K562 (cell line): ENCODE measurements around the gene UCHL1. TPM values are rescaled to one million over a fixed set of nuclear protein-coding genes. Genes with fewer than 3 reads are reported as not detected.
"Not testable (repeated sequence)": the region's sequence is repeated elsewhere in the genome, so short reads cannot be mapped to it uniquely, and the experiment has no call there.

ENCODE experiments used
- ATAC-seq: fragments of 200-7000 bp; cut with Tn5 transposase; 3 replicates; pipeline ENCODE4 v1.9.1; 2020; ENCODE audit warnings: moderate library complexity
- BruUV-seq: library from RNA; stranded (reverse); fragments of 400-500 nt; replicated peaks from 2 replicates; lab custom pipeline; 2021; lab: Mats Ljungman, UMichigan
- CTCF ChIA-PET: fragments of 300-600 bp; formaldehyde crosslinking; extraction: SDS; loops from one replicate; lab custom pipeline; 2021; ENCODE audit warnings: low intra/inter-chr PET ratio; lab: Yijun Ruan, JAX
- POLR2A ChIA-PET: fragments of 300-600, 350-650 bp; sonication (Branson Sonifier 250); formaldehyde crosslinking; extraction: SDS; loops from one replicate; lab custom pipeline; 2021; ENCODE audit warnings: antibody characterized with exemption, inconsistent platforms; lab: Yijun Ruan, JAX
- DNase-seq, 4 experiments: peaks; one replicate each; pipeline versions ENCODE4 v3.0.0 to v3.0.0-alpha.2; 2011 to 2018; ENCODE audit warnings: low spot score in 3 of 4, mixed read lengths in 3 of 4; ENCODE audit errors: extremely low read depth in 1 of 4
- FAIRE-seq: peaks from 2 replicates; lab custom pipeline; 2011; peaks lifted over from hg19 to GRCh38; lab: Jason Lieb, UNC
- H2AFZ ChIP-seq: 2 replicates; pipeline ENCODE4 v1.6.0; 2011; ENCODE audit warnings: low read depth, low read length, control low read depth, inconsistent platforms
- H3K27ac ChIP-seq: fragments of 200-600 bp; 3 replicates; pipeline ENCODE4 v1.8.0; 2011; ENCODE audit warnings: low read depth, mild to moderate bottlenecking, control low read depth, inconsistent platforms, low read length, moderate library complexity, mixed read lengths; ENCODE audit errors: extremely low read depth
- H3K27me3 ChIP-seq, 2 experiments: fragments of 300-600 bp in 1 of 2; 2 replicates in 1 of 2; 3 replicates in 1 of 2; pipeline versions ENCODE4 v1.6.0 to v1.8.0; 2011; ENCODE audit warnings: inconsistent platforms in 2 of 2, low read length in 2 of 2, mild to moderate bottlenecking in 1 of 2, mixed read lengths in 1 of 2, moderate library complexity in 1 of 2; ENCODE audit not compliant: control insufficient read depth in 2 of 2, insufficient read depth in 2 of 2
- H3K36me3 ChIP-seq: fragments of 300-600 bp; 3 replicates; pipeline ENCODE4 v1.8.0; 2011; ENCODE audit warnings: mild to moderate bottlenecking, low read length, inconsistent platforms; ENCODE audit not compliant: control insufficient read depth, insufficient read depth
- H3K4me1 ChIP-seq, 2 experiments: fragments of 200-600 bp in 1 of 2; replicated peaks in 1 of 2; 2 replicates in 1 of 2; 3 replicates in 1 of 2; pipeline versions ENCODE4 v1.5.1 to v1.8.0; 2011; ENCODE audit warnings: inconsistent platforms in 2 of 2, low read length in 2 of 2, mild to moderate bottlenecking in 1 of 2, mixed read lengths in 1 of 2, moderate library complexity in 1 of 2; ENCODE audit not compliant: control insufficient read depth in 2 of 2, insufficient read depth in 2 of 2
- H3K4me2 ChIP-seq: 2 replicates; pipeline ENCODE4 v1.6.1; 2011; ENCODE audit warnings: low read length, control low read depth, inconsistent platforms, mixed read lengths; ENCODE audit not compliant: insufficient read depth
- H3K4me3 ChIP-seq: fragments of 200-600 bp; sonication (generic), shearing (Covaris generic); 2 replicates; pipeline ENCODE4 v1.5.1; 2016; ENCODE audit warnings: control low read depth, inconsistent platforms
- H3K79me2 ChIP-seq: fragments of 200-600 bp; 3 replicates; pipeline ENCODE4 v1.8.0; 2011; ENCODE audit warnings: low read length, inconsistent platforms; ENCODE audit not compliant: control insufficient read depth, insufficient read depth
- H3K9ac ChIP-seq, 2 experiments: 2 replicates each; pipeline versions ENCODE4 v1.6.0 to v1.6.1; 2011; ENCODE audit warnings: low read depth in 2 of 2, low read length in 2 of 2, control low read depth in 1 of 2, inconsistent platforms in 1 of 2, mild to moderate bottlenecking in 1 of 2, mixed read lengths in 1 of 2; ENCODE audit not compliant: insufficient read depth in 1 of 2
- H3K9me1 ChIP-seq: one replicate; pipeline ENCODE4 v1.6.0; 2011; ENCODE audit warnings: inconsistent platforms, mild to moderate bottlenecking, low read length, moderate library complexity; ENCODE audit not compliant: control insufficient read depth, insufficient read depth
- H3K9me3 ChIP-seq: replicated peaks from 2 replicates; pipeline ENCODE4 v1.5.1; 2011; ENCODE audit warnings: low read depth, low read length, inconsistent platforms; ENCODE audit not compliant: control insufficient read depth, insufficient read depth
- H4K20me1 ChIP-seq: replicated peaks from 2 replicates; pipeline ENCODE4 v1.6.1; 2011; ENCODE audit warnings: low read length, inconsistent platforms, mixed read lengths; ENCODE audit not compliant: control insufficient read depth, insufficient read depth
- HMG20B ChIP-seq: fragments of 250-450 bp; sonication (Bioruptor Pico); IDR thresholded peaks from 2 replicates; pipeline ENCODE4 v1.5.0; 2021; ENCODE audit warnings: mild to moderate bottlenecking
- JUND ChIP-seq, 2 experiments: IDR thresholded peaks; 2 replicates in 1 of 2; 3 replicates in 1 of 2; pipeline ENCODE4 v1.6.1; 2011; ENCODE audit warnings: borderline replicate concordance in 2 of 2, low read depth in 2 of 2, low read length in 2 of 2, improper control_type of control experiment in 1 of 2, missing biosample characterization in 1 of 2, missing genetic modification characterization in 1 of 2, missing genetic modification reagents in 1 of 2
- NCOA1 ChIP-seq: fragments of 450-650 bp; IDR thresholded peaks from 2 replicates; pipeline ENCODE4 v1.6.1; 2016; ENCODE audit warnings: low read depth
- PML ChIP-seq: IDR thresholded peaks from 2 replicates; pipeline ENCODE4 v1.6.1; 2012; ENCODE audit warnings: low read length, inconsistent platforms
- SPI1 ChIP-seq: IDR thresholded peaks from 2 replicates; pipeline ENCODE4 v1.6.1; 2011; ENCODE audit warnings: low read depth, low read length, control low read depth, borderline replicate concordance
- ZNF24 ChIP-seq: fragments of 450-650 bp; IDR thresholded peaks from 2 replicates; pipeline ENCODE4 v1.6.1; 2016
- ZNF707 ChIP-seq: fragments of 250-450 bp; sonication (Bioruptor Pico); conservative IDR thresholded peaks from 2 replicates; pipeline ENCODE4 v1.8.0; 2022; ENCODE audit warnings: inconsistent platforms, mild to moderate bottlenecking, moderate library complexity
- WGBS: fragments of 100-300 bp; shearing (Covaris generic); methylation state at CpG from one replicate; pipeline ENCODE4 v1.1.6; 2016; ENCODE audit warnings: low coverage, mixed read lengths; ENCODE audit not compliant: insufficient coverage; ENCODE audit errors: missing lambda C conversion rate; 5-methylcytosine and 5-hydroxymethylcytosine counted together
- in situ Hi-C: fragments of 300-500 bp; cut with MboI; formaldehyde crosslinking; loops from 4 replicates; pipeline ENCODE4 v1.15.0; 2018; ENCODE audit warnings: inconsistent platforms, mixed read lengths
- intact Hi-C: fragments of 100-400 bp; cut with micrococcal nuclease; formaldehyde crosslinking; loops from 2 replicates; pipeline ENCODE4 v1.14.2; 2022
- polyA plus RNA-seq, 8 experiments: library from polyadenylated mRNA; depleted of rRNA in 4 of 8; stranded (reverse) in 5 of 8; unstranded in 3 of 8; fragments of >200 nt; fragmentation: Nextera tagmentation in 2 of 8; fragmentation: Illumina TruSeq in 1 of 8; extraction: Ambion mirVana in 2 of 8; extraction: Trizol in 1 of 8; gene quantifications; 2 replicates each; pipeline versions ENCODE4 v1.2.1 to v1.2.3, GENCODE V29; 2011 to 2014; ENCODE audit warnings: inconsistent platforms in 1 of 8, missing spikeins in 1 of 8
- total RNA-seq, 7 experiments: library from RNA; depleted of rRNA in 6 of 7; stranded (reverse); fragments of >200 nt in 6 of 7; fragmentation: Illumina TruSeq in 2 of 7; extraction: Trizol in 2 of 7; gene quantifications; 2 replicates each; pipeline versions ENCODE4 v1.2.1 to v1.2.3, GENCODE V29; 2011 to 2021; ENCODE audit warnings: low replicate concordance in 1 of 7
- TF ChIP-seq, protein P1 (sequence below): fragments of 450-650 bp; IDR thresholded peaks from 2 replicates; pipeline ENCODE4 v1.6.1; 2016

Gene UCHL1
- total and polyA plus RNA-seq, 9 of the 15 experiments (the other 6 are each of a cell fraction or from before 2014, with no cell fraction given), result 0.42 TPM; not detected in 8

DNA sequence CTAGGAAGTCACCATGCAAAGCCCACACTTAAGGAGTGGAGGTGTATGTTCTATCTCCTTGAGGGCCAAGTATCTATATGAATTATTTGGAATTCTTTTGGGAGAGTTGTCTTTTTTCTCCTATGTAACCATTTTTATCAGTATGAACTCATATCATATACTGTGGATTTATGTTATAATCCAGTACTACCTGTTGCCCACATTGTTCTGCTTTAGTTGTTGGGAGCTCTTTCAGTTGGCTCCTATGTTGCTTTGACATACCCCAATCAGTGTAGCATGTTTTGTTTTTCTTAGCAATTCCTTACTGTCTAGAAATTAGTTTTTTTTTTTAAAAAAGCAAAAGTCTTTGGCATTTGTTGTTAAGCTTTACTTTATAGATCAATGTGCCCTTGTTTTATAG lies 13.0 kb downstream of the UCHL1 start:
- intact Hi-C loops, result no loop called here
- Histone ChIP-seq H3K36me3 (no peaks in the 10 kb centered on the region), H3K27ac (no peak overlapping the region), H3K4me1 (no peaks in the 10 kb centered on the region), H3K27me3 (no peaks in the 10 kb centered on the region), H2AFZ (no peak overlapping the region), H4K20me1 (no peaks in the 10 kb centered on the region), H3K9me3 (no peaks in the 10 kb centered on the region), H3K79me2 (no peaks in the 10 kb centered on the region)
- no peak for FAIRE-seq
- BruUV-seq, result no TSS peak
- no peak for ATAC-seq
- DNase-seq, result no peak
- TF ChIP-seq ZNF24, result no peak
- TF ChIP-seq NCOA1, result no peak
- no peak for TF ChIP-seq SPI1
- TF ChIP-seq HMG20B (CRISPR knock-in tag), result no peak
- no peak for TF ChIP-seq JUND (IDR thresholded peaks at IDR 0.05; ENCODE audit: borderline replicate concordance, low read depth, low read length)
- no peak for TF ChIP-seq JUND (tag; IDR thresholded peaks at IDR 0.05; ENCODE audit: borderline replicate concordance, low read depth, low read length)
- TF ChIP-seq PML, result no peak
- TF ChIP-seq, protein P1, sequence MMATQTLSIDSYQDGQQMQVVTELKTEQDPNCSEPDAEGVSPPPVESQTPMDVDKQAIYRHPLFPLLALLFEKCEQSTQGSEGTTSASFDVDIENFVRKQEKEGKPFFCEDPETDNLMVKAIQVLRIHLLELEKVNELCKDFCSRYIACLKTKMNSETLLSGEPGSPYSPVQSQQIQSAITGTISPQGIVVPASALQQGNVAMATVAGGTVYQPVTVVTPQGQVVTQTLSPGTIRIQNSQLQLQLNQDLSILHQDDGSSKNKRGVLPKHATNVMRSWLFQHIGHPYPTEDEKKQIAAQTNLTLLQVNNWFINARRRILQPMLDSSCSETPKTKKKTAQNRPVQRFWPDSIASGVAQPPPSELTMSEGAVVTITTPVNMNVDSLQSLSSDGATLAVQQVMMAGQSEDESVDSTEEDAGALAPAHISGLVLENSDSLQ, result no peak
- TF ChIP-seq ZNF707, result no peak
- TF ChIP-seq, all 486 proteins: peak for 0
- in situ Hi-C loops, result no loop called here
- CTCF ChIA-PET, result no interaction called here
- Histone ChIP-seq H3K4me2 (no peak overlapping the region), H3K4me3 (no peak overlapping the region), H3K9me1 (no peaks in the 10 kb centered on the region), H3K9ac (no peak overlapping the region)
- POLR2A ChIA-PET, result no interaction called here

DNA sequence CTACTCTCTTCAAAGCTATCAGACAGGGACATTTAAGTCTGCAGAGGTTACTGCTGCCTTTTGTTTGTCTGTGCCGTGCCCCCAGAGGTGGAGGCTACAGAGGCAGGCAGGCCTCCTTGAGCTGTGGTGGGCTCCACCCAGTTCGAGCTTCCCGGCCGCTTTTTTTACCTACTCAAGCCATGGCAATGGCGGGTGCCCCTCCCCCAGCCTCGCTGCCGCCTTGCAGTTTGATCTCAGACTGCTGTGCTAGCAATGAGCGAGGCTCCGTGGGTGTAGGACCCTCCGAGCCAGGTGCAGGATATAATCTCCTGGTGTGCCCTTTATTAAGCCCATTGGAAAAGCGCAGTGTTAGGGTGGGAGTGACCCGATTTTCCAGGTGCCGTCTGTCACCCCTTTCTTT lies 19.2 kb downstream of the UCHL1 start:
- H3K27me3 ChIP-seq, in situ Hi-C loops, BruUV-seq, DNase-seq, H3K36me3 ChIP-seq, H3K4me2 ChIP-seq, H3K4me1 ChIP-seq, intact Hi-C loops, H3K27ac ChIP-seq, H3K9ac ChIP-seq, POLR2A ChIA-PET, ATAC-seq, H3K4me3 ChIP-seq, H3K9me1 ChIP-seq, CTCF ChIA-PET, H4K20me1 ChIP-seq, H2AFZ ChIP-seq, FAIRE-seq, H3K9me3 ChIP-seq, H3K79me2 ChIP-seq: not testable (repeated sequence)
- 0% methylated on average over 7 of the region's 13 CpGs for WGBS
